ENCODE data around the gene GRIK4.

Gene GRIK4

GRCh38 chr11:120794748-120795147 lies 283.2 kb downstream of the GRIK4 start:
- Histone ChIP-seq H3K36me3 (ENCODE audit: insufficient read depth, low read length) (no peaks in the 10 kb centered on the region), H3K4me1 (ENCODE audit: insufficient read depth, low read length) (no peaks in the 10 kb centered on the region), H3K9me3 (ENCODE audit: low read length) (peaks cover 4% of the 10 kb centered on the region), H2AFZ (ENCODE audit: low read depth, low read length) (no peak overlapping the region), H3K27me3 (ENCODE audit: insufficient read depth, low read length) (no peaks in the 10 kb centered on the region), H3K4me3 (ENCODE audit: low read length) (no peak overlapping the region)

DNA sequence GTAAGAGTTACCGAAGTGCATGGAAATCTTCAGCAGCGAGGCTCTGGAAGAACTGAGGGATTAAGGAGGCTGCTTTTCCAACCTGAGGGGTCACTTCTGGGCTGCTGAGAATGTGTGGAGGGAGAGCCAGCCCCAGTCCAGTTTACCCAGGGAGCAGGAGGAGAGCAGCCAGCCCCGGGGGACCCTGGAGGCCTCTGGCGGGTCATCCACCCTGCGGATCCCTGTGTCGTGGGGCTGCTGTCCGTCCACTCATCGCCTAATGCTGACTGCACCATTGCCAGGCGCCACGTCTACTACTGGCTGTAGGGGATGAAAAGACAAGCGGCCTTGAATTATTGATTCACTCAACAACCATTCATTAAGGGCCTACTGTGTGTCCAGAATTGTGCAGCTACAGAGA lies 283.6 kb downstream of the GRIK4 start:
- Histone ChIP-seq H3K9me3 (ENCODE audit: low read length) (peaks cover 4% of the 10 kb centered on the region), H3K4me3 (ENCODE audit: low read length) (no peak overlapping the region), H2AFZ (ENCODE audit: low read depth, low read length) (no peak overlapping the region), H3K4me1 (ENCODE audit: insufficient read depth, low read length) (no peaks in the 10 kb centered on the region), H3K27me3 (ENCODE audit: insufficient read depth, low read length) (no peaks in the 10 kb centered on the region), H3K36me3 (ENCODE audit: insufficient read depth, low read length) (no peaks in the 10 kb centered on the region)

GRCh38 chr11:120797143-120797542 lies 285.6 kb downstream of the GRIK4 start:
- H3K27me3 ChIP-seq (ENCODE audit: insufficient read depth, low read length): no peaks in the 10 kb centered on the region
- no peaks in the 10 kb centered on the region for H3K36me3 ChIP-seq (ENCODE audit: insufficient read depth, low read length)
- no peaks in the 10 kb centered on the region for H3K4me1 ChIP-seq (ENCODE audit: insufficient read depth, low read length)
- no peak overlapping the region for H2AFZ ChIP-seq (ENCODE audit: low read depth, low read length)
- no peak overlapping the region for H3K4me3 ChIP-seq (ENCODE audit: low read length)
- H3K9me3 ChIP-seq (ENCODE audit: low read length): peaks cover under 1% of the 10 kb centered on the region

DNA sequence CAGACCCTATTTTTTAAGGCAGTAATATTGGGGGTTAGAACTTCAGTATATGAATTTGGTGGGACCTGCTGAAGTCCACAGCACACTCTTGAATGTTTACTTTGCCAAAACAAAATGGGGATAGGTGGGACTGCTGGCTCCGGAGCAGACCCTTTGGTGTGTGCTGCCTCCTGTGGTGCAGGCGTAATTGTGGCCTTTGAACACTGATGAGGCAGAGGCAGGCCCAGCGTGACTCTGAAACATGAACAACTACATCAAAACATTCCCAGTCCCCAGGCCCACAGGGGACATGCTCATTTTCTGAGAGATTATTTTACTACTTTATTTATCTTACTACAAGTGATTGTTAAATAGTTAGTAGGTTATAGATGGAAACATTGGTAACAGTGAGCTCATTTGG lies 287.3 kb downstream of the GRIK4 start:
- Histone ChIP-seq H3K36me3 (ENCODE audit: insufficient read depth, low read length) (no peaks in the 10 kb centered on the region), H3K4me1 (ENCODE audit: insufficient read depth, low read length) (no peaks in the 10 kb centered on the region), H3K9me3 (ENCODE audit: low read length) (no peaks in the 10 kb centered on the region), H3K27me3 (ENCODE audit: insufficient read depth, low read length) (no peaks in the 10 kb centered on the region), H3K4me3 (ENCODE audit: low read length) (no peak overlapping the region), H2AFZ (ENCODE audit: low read depth, low read length) (no peak overlapping the region)

DNA sequence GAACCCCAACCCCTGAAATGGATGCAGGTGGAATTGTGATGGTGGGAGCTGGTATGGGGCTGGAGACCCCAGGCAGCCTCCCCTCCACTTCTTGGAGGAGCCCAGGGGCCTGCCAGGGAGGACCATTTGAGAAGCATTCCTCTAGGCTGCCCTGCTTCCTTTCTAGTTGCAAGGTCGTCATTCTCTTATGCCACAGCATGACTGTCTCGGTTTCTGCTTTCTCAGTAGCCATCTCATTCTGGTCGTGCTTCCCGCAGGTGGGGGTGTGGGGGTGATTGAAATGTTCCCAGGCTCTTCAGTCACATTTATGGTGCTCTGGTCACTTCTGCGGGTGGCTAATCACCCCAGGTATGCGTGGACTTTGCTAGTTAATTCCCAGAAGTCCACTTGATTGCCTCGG lies 288.7 kb downstream of the GRIK4 start:
- Histone ChIP-seq H3K36me3 (ENCODE audit: insufficient read depth, low read length) (no peaks in the 10 kb centered on the region), H2AFZ (ENCODE audit: low read depth, low read length) (no peak overlapping the region), H3K4me1 (ENCODE audit: insufficient read depth, low read length) (no peaks in the 10 kb centered on the region), H3K27me3 (ENCODE audit: insufficient read depth, low read length) (no peaks in the 10 kb centered on the region), H3K4me3 (ENCODE audit: low read length) (no peak overlapping the region), H3K9me3 (ENCODE audit: low read length) (no peaks in the 10 kb centered on the region)

DNA sequence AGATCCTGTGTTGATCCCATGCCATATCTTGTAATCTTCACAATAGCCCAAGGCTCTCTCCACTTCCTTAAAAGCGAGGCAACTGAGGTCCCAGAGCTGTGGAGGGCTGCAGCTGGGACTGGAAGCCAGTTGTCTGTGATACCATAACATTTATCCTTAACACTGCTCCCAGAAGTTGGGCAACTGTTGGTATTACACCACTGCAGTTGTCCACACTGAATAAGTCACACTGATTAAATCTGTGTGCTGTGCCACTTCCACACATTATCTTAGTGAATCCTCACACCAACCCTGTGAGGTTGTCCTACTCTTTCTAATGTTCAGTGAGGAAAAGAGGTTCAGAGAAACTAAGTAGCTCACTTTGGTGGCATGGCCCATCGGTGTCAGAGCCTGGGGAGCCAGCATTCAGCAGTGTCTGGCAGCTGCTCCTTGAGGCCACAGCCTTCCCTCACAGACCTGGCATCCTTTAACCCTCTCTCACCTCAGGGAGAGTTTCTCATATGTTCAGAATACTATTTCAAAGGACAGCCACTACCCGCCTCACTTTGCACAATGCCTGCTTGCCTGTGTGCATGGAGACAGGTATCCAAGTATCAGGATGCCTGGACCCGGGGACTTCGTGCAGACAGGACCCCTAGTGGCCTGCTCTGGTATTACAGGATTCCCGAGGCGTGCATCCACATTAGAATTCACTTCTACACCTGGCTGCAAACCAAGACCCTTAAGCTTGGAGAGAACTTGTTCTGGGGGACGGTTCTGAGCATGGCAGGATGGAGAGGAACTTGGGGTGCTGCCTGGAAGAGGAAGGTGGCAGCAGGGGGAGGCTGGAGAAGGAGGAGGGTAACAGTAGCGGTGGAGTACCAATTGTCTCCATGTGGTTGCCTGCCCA lies 290.5 kb downstream of the GRIK4 start:
- Histone ChIP-seq H2AFZ (ENCODE audit: low read depth, low read length) (no peak overlapping the region), H3K9me3 (ENCODE audit: low read length) (no peaks in the 10 kb centered on the region), H3K27me3 (ENCODE audit: insufficient read depth, low read length) (no peaks in the 10 kb centered on the region), H3K4me3 (ENCODE audit: low read length) (no peak overlapping the region), H3K4me1 (ENCODE audit: insufficient read depth, low read length) (peaks cover under 1% of the 10 kb centered on the region), H3K36me3 (ENCODE audit: insufficient read depth, low read length) (no peaks in the 10 kb centered on the region)

- no peaks in the 10 kb centered on the region for H3K27me3 ChIP-seq (ENCODE audit: insufficient read depth, low read length)
- no peaks in the 10 kb centered on the region for H3K9me3 ChIP-seq (ENCODE audit: low read length)
- H2AFZ ChIP-seq (ENCODE audit: low read depth, low read length): no peak overlapping the region
- H3K4me3 ChIP-seq (ENCODE audit: low read length): no peak overlapping the region
- H3K36me3 ChIP-seq (ENCODE audit: insufficient read depth, low read length): no peaks in the 10 kb centered on the region
- H3K4me1 ChIP-seq (ENCODE audit: insufficient read depth, low read length): peaks cover 6% of the 10 kb centered on the region
Measured at GRCh38 chr11:120805960-120806555, 294.5 kb downstream of the GRIK4 start.

GRCh38 chr11:120807414-120808150 lies 296.0 kb downstream of the GRIK4 start:
- Histone ChIP-seq H2AFZ (ENCODE audit: low read depth, low read length) (no peak overlapping the region), H3K4me1 (ENCODE audit: insufficient read depth, low read length) (peaks cover 6% of the 10 kb centered on the region), H3K36me3 (ENCODE audit: insufficient read depth, low read length) (no peaks in the 10 kb centered on the region), H3K4me3 (ENCODE audit: low read length) (no peak overlapping the region), H3K27me3 (ENCODE audit: insufficient read depth, low read length) (no peaks in the 10 kb centered on the region), H3K9me3 (ENCODE audit: low read length) (no peaks in the 10 kb centered on the region)

- H3K4me3 ChIP-seq (ENCODE audit: low read length): no peak overlapping the region
- no peaks in the 10 kb centered on the region for H3K9me3 ChIP-seq (ENCODE audit: low read length)
- H3K4me1 ChIP-seq (ENCODE audit: insufficient read depth, low read length): peaks cover 6% of the 10 kb centered on the region
- H3K36me3 ChIP-seq (ENCODE audit: insufficient read depth, low read length): no peaks in the 10 kb centered on the region
- no peak overlapping the region for H2AFZ ChIP-seq (ENCODE audit: low read depth, low read length)
- H3K27me3 ChIP-seq (ENCODE audit: insufficient read depth, low read length): no peaks in the 10 kb centered on the region
Measured at GRCh38 chr11:120808616-120809050, 297.1 kb downstream of the GRIK4 start.

GRCh38 chr11:120810251-120810650 lies 298.7 kb downstream of the GRIK4 start:
- Histone ChIP-seq H3K27me3 (ENCODE audit: insufficient read depth, low read length) (no peaks in the 10 kb centered on the region), H3K9me3 (ENCODE audit: low read length) (no peaks in the 10 kb centered on the region), H3K4me1 (ENCODE audit: insufficient read depth, low read length) (peaks cover 6% of the 10 kb centered on the region), H3K4me3 (ENCODE audit: low read length) (no peak overlapping the region), H2AFZ (ENCODE audit: low read depth, low read length) (no peak overlapping the region), H3K36me3 (ENCODE audit: insufficient read depth, low read length) (no peaks in the 10 kb centered on the region)

GRCh38 chr11:120811199-120811598 lies 299.7 kb downstream of the GRIK4 start:
- Histone ChIP-seq H3K4me1 (ENCODE audit: insufficient read depth, low read length) (peaks cover 6% of the 10 kb centered on the region), H3K4me3 (ENCODE audit: low read length) (no peak overlapping the region), H2AFZ (ENCODE audit: low read depth, low read length) (no peak overlapping the region), H3K36me3 (ENCODE audit: insufficient read depth, low read length) (no peaks in the 10 kb centered on the region), H3K27me3 (ENCODE audit: insufficient read depth, low read length) (no peaks in the 10 kb centered on the region), H3K9me3 (ENCODE audit: low read length) (no peaks in the 10 kb centered on the region)

- Histone ChIP-seq H3K27me3 (ENCODE audit: insufficient read depth, low read length) (no peaks in the 10 kb centered on the region), H3K4me1 (ENCODE audit: insufficient read depth, low read length) (peaks cover 6% of the 10 kb centered on the region), H3K9me3 (ENCODE audit: low read length) (no peaks in the 10 kb centered on the region), H3K4me3 (ENCODE audit: low read length) (no peak overlapping the region), H3K36me3 (ENCODE audit: insufficient read depth, low read length) (no peaks in the 10 kb centered on the region), H2AFZ (ENCODE audit: low read depth, low read length) (no peak overlapping the region)
Measured at GRCh38 chr11:120811731-120812130, 300.2 kb downstream of the GRIK4 start.
